GOT3 (cell line): ENCODE results near the gene COL19A1.
"Not testable (repeated sequence)": the region's sequence is repeated elsewhere in the genome, so short reads cannot be mapped to it uniquely, and the experiment has no call there.

ENCODE experiments used
- DNase-seq: peaks from one replicate; lab custom pipeline; 2025; ENCODE audit warnings: mixed read lengths; lab: John Stamatoyannopoulos, UW

Gene COL19A1

DNA sequence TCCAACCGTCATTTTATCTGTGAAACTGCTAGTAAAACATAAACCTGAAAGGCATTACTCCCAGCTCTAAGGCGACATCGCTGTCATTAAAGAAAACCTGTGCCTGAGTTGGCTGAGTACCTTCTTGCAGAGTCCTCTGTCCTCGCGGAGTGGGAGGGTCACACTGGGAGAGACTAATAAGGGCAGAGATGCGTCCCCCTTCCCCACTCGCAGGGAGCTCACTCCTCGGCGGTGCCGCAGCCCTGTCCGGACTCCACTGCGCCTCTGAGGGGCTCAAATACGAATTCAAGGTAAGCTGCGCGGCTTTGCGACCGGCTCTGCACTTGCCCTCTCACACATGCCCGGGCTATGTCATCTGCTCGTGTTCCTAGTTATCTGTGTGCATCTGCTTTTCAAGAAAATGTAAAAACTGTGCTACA is at the start of gene COL19A1:
COL19A1 (plus strand) TSS at position 206 of the 419 bp plus-strand sequence. CDS start 13,012 bp downstream, outside the sequence.
- DNase-seq: no peak

DNA sequence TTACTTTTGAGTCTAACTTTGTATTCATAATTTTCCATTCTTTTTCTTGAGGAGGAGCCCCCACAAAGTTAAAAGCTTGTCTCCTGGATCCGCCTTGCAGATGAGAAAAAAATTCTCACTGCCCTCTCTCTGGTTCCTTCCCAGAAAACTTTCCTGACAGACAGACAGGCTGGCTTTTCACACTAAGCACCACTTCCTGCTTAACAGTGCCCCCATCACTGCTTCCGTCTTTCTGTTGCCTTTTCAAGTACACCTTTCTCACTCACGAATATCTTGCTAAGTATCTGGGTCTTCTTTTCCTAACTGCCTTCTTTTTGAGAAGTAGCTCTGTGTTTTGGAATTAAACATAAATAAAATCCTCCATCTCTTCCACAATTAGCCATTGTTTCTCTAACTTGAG is 49.8 kb upstream of the COL19A1 start:
- DNase-seq: no peak

DNA sequence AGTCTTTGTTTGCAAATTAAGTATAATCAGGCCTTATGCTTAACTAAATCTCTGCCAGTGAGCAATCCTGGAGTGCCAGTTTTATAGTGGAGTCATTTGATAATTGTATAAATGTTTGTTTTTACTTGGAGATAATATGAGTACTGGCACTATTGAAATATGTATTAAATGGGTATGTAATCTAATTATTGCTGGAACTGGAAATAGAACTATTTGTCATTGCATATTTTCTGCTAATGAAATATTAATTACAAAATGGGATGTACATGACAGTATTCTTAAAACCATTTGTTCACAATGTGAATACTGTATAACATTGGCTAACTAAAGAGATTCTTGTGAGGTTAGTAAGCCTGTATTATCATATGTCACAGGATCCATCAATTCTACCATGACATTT is 49.0 kb upstream of the COL19A1 start:
- DNase-seq: no peak

DNA sequence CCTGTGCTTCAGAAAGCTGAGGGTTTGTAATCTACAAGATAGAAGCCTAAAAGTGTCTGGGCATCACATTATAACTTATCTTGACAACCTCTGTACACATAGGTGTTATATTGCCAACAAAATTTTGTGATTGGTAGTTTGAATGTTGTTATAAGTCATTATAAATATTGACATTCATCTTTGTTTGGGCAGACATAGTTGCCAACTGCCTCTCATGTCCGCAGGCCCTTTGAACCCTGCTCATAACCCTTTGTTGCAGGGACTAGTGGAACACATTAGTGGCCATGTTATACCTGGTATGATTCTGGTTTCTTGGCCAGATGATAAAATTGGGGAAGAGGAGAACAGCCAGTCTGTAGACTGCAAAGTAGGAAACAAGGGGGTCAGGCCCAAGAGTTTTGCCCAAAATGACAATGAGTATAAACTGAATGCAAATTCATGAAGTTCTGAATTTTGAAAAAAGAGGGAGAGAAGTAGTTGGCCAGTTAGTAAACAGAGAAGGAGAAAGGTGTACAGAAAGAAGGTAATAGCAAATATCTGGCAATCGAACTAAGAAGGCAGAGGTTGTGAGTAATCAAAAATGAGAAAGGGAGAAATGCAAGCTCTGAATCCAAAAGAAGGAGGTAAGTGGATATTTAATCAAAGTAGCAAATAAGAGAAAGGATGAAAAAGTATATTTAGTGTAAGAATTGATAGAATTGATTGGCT is 48.0 kb upstream of the COL19A1 start:
- DNase-seq: no peak

DNA sequence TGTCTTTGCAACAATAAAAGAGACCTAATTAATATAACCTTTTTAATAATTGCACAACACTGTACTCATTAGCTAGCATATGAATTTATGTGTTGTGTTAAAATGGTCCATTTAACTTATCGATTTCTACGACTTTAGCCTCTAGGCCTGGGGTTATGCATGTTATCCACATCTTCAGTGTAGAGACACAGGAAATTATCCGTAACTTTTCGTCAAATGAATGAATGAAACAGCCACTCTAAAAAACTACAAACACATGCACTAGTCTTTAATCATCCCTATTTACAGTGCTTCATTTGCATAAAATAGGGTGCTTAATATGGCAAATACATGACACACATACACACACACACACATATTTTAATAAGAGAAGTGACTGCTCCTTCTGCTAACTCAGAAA is 47.2 kb upstream of the COL19A1 start:
- DNase-seq: no peak

DNA sequence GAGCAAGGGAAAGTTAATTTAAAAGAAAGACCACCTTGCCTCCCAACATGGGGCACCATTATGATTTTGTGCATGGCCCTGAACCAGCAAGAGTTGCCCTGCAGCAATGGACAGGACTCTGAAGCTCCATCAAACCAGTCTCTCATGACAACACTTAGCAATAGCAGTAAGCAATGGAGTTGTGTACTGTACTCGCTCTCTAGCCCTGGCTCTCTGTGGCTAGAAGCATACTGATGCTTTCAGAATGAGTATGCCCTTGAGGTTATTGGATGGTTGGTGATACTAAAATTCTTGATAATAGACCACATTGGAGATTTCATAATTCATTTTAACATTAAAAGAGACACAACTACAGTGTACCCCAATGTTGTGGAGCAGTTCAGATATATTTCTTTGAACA is 46.3 kb upstream of the COL19A1 start:
- DNase-seq: no peak

DNA sequence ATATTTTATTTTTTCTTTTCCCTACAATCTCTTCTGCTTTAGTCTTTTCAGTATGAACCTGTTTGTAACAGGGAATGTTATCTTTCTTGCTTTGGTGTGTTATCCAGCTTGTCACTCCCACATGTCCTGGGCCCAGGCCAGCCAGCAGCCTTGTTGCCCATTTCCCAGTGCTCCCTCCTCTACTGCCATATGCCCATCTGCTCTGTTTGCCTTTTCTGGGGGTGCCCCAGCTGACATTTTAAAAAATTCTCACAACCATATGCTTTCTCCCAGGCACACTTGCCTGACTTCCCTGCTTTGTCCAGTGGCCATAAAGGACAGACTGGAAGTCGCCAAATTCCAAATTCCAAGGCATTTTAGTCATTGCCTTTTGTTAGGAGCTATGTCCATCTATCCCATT is 45.9 kb upstream of the COL19A1 start:
- DNase-seq: no peak

DNA sequence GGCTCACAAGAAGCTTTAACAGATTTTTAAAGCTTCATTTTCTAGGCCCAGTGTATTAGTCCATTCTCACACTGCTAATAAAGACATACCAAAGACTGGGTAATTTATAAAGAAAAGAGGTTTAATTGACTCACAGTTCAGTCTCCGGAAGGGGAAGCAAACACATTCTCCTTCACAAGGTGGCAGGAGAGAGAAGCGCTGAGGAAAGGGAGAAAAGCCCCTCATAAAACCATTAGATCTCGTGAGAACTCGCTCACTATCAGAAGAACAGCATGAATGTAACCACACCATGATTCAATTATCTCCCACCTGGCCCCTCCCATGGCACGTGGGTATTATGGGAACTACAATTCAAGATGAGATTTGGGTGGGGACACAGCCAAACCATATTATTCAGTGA is 42.0 kb upstream of the COL19A1 start:
- not testable (repeated sequence) for DNase-seq

DNA sequence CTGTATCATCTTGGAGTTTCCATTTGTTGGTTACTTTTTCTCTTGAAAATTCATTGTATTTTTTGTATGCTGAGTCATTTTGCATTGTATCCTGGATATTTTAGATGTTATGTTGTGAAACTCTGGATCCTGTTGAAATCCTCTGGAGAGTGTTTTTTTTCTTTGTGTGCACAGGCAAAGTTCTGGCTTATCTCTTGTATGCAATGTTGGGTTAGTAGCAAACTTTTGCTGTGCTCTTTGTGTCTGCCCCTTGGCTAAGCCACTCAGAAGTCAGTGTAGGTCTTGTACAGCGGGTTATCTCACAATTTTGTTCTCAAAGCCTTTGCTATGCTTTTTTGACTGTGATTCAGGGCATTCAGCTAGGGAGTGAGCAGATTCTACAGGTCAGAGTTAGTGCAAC is 40.5 kb upstream of the COL19A1 start:
- DNase-seq: no peak

DNA sequence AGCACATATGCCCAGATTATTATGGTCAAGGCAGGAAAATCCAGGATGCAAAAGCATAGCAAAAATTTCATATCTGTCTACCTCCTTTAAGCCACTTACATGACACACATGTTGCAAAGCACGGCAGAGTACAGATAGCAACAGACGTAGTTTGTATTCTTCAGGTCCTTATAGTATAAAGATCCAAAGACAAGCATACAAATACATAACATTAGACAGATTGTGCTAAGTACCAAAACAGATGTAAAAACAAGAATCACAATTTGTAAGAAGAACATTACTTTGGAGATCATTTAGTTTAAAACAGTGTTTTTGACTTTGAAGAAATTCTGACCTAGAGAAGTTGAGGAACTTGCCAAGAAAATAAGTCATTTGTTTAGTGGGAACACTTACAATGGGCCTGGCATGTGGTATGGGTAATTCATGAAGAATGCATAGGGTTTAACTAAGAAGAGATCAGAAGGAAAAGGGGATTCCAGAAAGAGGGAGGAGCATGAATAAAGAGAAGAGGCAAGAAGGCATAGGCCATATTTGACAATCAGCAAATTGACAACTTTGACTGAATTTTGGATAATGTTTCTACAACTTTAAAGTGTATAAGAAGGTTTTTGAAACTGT is 39.0 kb upstream of the COL19A1 start:
- DNase-seq: no peak

DNA sequence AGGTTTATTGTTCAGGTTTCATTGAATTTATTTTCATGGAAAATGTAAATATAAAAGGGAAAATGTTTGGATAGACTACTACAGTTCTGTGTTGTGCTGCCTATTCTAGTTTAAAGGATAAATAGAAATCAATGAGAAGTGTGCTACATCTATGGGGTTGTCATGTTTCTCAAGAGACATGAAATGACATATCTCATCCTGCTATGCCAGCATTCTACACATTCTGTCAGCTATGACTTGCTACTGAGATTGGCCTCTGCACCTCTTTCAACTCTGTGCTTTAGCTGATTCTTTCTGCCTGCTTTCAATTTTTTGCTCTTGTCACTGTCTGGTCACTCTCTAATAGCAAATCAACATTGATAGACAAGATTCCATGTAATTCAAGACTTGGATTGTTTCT is 33.8 kb upstream of the COL19A1 start:
- no peak for DNase-seq

DNA sequence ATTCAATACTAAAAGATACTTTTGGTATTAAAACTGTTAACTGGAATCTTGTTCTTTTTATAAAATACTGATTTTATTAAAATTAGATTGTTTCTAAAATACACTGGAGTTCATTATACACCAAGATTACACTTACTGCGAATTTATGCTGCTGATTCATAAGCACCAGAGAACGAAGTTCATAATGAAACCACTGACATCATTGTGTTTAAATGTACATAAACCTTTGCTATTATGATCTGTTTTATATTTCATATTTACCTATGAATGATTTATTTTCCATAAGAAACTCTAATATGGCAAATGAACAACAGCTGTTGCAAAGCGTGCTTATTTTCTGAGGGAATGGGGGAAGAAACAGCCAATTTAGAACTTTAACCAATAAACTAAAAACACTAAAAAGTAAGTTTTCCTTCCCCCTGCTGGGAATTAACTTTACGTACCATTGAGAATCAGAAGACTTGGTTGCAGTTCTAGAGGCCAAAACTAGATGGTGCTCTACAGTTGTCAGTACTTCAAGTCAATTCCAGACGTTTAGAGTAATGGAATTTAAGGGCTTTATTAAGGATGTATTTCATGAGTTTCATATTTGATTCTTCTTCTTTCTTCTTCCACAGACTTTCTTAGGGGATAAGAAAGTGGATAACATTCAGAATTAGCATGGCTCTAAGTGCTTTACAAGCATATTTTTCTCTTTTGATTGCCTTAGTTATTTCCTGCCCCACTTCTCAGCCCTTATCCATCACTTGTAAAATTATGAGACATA is 30.8 kb upstream of the COL19A1 start:
- no peak for DNase-seq

DNA sequence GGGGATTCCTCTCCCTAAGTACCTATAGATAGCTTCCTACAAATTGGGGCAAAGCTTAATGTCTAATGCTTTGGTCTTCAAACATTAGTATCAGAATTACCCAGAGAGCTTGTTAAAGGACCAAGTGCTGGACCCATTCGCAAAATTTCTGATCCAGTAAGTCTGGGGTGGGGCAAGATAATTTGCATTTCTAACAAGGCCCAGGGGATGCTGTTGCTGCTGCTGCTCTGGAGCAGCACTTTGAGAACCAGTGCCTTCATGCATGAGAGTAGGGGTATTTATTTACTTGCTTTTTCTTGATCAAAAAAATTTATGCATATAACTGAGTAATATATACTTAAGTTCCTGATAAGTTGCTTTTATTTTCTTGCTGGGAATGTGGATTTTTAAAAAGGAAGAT is 24.5 kb upstream of the COL19A1 start:
- DNase-seq: no peak

DNA sequence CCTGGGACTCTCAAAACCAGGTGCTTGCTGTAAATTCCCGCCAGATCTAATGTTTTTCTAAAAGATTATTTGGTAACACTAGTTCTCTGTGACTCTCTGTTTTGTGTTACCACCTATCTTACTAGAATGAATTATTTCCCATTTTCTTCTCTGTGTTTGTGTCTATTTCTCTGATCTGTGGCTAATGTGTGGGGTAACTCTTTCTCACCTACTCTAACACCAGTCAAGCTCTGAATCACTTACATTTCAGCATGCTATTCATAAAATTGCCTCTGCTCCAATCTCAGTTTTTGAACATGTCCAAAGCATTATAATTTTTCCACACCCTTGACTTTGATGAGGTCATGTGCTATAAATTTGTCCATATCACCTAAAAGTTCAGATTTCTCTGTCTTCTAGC is 23.2 kb upstream of the COL19A1 start:
- no peak for DNase-seq

DNA sequence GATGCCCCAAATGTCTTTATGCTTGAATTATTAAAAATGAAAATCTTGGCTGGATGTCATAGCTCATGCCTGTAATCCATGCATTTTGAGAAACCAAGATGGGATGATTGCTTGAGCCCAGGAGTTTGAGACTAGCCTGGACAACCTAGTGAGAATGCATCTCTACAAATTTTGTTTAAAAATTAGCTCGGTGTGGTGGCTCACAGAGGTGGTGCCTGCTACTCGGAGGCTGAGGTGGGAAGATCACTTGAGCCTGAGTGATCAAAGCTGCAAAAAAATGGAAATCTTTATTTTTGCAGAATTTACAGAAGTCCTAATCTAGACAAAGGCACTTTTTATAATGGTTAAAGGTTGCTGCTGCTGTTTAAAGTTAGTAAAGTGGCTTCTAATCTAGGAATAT is 20.0 kb upstream of the COL19A1 start:
- DNase-seq: no peak

DNA sequence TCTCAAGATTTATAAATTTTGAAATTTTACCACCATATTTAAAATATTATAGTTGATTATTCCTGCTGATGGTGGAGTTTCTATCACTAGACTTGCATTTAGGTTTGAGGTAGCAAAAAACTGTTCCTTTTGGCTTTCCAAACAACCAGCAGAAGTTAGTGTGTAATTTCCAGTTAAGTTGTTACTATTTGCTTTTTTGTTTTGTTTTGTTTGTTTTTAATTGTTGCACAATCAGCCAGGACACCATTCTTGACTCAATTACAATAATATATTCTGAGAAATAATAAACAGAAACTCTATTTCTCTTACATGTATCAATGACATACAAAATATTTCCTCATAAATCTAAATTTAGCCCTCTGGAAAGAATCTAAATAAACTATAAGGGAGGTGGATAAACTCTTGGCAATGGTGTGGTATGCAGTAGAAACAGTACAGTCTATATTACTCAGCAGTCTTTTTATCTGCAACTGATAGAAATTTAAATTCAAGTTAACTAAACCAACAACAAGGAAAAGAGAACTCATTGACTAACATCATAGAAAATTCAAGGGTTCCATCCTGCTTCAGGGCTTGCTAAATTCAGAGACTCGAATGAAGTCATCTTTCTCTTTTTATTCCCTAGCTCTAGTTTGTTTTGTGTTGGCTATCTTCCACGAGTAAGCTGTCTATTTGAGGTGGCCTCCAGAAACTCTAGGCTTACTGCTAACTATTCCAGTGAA is 19.4 kb upstream of the COL19A1 start:
- no peak for DNase-seq

DNA sequence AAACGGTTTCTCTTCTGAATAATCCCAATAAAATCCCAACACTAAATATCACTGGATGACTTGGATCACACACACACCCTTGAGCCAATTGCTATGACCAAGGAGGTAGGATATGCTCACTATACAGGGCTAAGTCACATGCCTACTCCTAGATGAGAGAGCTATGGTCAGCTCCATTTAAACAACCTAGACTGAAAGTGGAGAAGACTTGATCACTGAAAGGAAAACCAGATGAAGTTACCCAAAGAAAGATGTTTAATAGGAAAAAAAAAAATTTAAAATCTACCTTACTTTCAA is 18.9 kb upstream of the COL19A1 start:
- no peak for DNase-seq

DNA sequence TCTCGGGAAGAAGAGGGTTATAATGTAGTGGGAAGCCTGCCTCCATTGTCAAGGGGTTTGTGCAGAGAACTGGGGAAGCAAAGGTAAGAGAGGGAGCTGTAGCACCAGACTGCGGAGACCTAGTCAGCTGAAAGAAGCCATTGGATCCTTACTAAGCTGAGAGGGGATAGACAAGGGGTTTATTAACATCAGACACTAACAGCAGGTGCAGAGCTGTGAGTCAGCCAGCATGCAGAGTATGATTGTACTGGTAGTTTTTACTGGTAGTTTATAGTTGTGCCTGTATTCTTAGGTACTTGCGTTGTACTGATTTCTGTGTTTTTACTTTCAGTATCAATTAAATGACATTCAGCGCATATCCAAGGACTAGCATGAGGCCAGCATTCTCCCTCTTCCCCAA is 17.8 kb upstream of the COL19A1 start:
- no peak for DNase-seq

DNA sequence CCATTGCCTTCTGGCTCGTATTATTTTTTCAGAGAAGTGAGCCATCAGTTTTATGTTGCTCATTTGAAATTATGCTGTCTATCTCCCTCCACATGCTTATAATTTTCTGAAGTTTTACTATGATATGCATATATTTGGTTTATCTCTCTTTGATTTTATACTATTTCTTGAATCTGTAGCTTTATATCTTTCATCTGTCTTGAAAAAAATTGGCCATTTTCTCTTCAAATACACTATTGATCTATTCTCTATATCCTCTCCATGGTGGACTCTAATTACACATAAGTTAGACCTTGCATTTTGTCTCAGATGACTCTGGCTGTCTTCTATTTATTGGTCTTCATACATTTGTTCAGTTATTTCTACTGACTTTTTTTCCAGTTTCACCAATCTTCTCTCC is 13.7 kb upstream of the COL19A1 start:
- DNase-seq: no peak

DNA sequence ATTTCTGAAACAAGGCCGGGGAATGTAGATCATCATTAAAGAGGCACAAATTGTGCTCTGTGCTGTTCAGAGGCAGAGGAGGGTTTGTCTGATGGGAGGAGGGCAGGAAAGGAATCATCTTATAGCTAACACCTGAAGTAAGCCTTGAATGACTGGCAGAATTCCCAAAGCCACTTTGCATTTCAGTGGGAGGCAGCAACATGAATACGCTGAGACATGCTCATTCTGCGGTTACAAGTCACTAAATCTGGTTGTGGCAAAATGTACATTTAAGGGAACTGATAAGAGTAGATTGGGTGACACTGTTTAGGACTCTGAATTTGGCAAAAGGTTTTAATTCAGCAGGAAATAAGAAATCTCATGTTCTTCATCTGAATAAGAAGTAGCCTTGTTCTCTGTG is 4.4 kb upstream of the COL19A1 start:
- DNase-seq: no peak

DNA sequence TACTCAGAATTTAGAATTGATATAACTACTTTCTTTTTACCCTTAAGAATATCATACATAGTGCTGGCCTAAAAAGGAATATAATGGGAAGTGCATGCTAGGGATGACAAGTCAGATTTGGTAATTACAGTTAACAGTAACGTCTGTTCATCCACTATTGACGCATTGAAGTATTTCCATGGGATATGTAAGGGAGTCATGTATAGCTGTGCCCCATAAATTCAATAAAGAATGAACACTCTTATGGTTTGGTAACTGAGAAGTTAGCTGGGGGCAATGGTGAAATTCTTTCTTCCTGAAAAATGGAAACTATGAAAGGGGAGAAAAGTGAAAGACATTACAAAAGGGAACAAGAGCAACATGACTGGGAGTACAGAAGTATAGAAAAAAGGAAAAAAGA is 2.6 kb upstream of the COL19A1 start:
- DNase-seq: no peak

DNA sequence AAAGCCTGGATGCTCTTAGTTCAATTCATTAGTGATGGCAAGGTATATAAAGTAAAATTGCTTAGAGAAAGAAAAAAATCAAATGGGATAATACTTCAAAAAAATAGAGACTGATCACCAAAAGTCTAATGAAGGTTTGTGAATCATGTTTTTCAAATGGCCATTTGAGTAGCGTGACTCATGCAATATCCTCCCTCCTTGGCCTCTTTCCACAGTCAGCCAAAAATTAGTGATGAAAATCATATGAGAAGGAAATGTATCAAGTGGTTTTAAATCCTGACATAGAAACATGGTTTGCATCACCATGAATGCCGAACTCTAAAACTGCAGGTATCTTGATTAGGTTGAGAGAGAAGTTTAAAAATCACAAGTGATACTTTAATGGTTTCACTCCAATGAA is 1.2 kb upstream of the COL19A1 start:
- DNase-seq: no peak
